H1 (cell line): ENCODE results near the gene RSAD2.

Experiments
- CREB1 ChIP-seq: IDR thresholded peaks from 2 replicates; pipeline ENCODE4 v1.6.1; 2012; ENCODE audit warnings: inconsistent platforms
- EZH2 ChIP-seq: fragments of 200-600 bp; sonication (generic); IDR thresholded peaks from 2 replicates; pipeline ENCODE4 v1.7.1; 2012; ENCODE audit warnings: low read depth, mild to moderate bottlenecking, moderate library complexity, low read length, inconsistent platforms; ENCODE audit not compliant: severe bottlenecking
- NRF1 ChIP-seq: IDR thresholded peaks from 2 replicates; pipeline ENCODE4 v1.6.1; 2011; ENCODE audit warnings: mild to moderate bottlenecking, low read depth, low read length, improper control_type of control experiment
- POLR2A ChIP-seq, 2 experiments: IDR thresholded peaks; 1 replicate in 1 of 2; 2 replicates in 1 of 2; pipeline ENCODE4 v1.6.1; 2011; ENCODE audit warnings: low read depth in 2 of 2, low read length in 2 of 2, mild to moderate bottlenecking in 2 of 2; ENCODE audit errors: control extremely low read depth in 1 of 2
- SP1 ChIP-seq: IDR thresholded peaks from 2 replicates; pipeline ENCODE4 v1.6.1; 2011; ENCODE audit warnings: low read depth, low read length
- TAF1 ChIP-seq: IDR thresholded peaks from 2 replicates; pipeline ENCODE4 v1.6.1; 2011; ENCODE audit warnings: mild to moderate bottlenecking, low read depth, low read length
- TBP ChIP-seq: IDR thresholded peaks from 2 replicates; pipeline ENCODE4 v1.6.1; 2011; ENCODE audit warnings: low read depth, low read length, improper control_type of control experiment
- TF ChIP-seq, protein P1 (sequence below): IDR thresholded peaks from 2 replicates; pipeline ENCODE4 v1.6.1; 2012; ENCODE audit warnings: low read length, inconsistent platforms
- TF ChIP-seq, protein P2 (sequence below), 3 experiments: IDR thresholded peaks; 1 replicate in 2 of 3; 2 replicates in 1 of 3; pipeline versions ENCODE4 v1.5.1 to v1.6.1; 2011; ENCODE audit warnings: low read length in 3 of 3, mild to moderate bottlenecking in 3 of 3, inconsistent platforms in 2 of 3, low read depth in 1 of 3, moderate library complexity in 1 of 3; ENCODE audit not compliant: insufficient read depth in 1 of 3; ENCODE audit errors: control extremely low read depth in 1 of 3

- no peak for TF ChIP-seq CREB1
- no peak for TF ChIP-seq EZH2
- no peak for TF ChIP-seq NRF1
- TF ChIP-seq, protein P1, sequence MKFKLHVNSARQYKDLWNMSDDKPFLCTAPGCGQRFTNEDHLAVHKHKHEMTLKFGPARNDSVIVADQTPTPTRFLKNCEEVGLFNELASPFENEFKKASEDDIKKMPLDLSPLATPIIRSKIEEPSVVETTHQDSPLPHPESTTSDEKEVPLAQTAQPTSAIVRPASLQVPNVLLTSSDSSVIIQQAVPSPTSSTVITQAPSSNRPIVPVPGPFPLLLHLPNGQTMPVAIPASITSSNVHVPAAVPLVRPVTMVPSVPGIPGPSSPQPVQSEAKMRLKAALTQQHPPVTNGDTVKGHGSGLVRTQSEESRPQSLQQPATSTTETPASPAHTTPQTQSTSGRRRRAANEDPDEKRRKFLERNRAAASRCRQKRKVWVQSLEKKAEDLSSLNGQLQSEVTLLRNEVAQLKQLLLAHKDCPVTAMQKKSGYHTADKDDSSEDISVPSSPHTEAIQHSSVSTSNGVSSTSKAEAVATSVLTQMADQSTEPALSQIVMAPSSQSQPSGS: no peak
- TF ChIP-seq, protein P2, sequence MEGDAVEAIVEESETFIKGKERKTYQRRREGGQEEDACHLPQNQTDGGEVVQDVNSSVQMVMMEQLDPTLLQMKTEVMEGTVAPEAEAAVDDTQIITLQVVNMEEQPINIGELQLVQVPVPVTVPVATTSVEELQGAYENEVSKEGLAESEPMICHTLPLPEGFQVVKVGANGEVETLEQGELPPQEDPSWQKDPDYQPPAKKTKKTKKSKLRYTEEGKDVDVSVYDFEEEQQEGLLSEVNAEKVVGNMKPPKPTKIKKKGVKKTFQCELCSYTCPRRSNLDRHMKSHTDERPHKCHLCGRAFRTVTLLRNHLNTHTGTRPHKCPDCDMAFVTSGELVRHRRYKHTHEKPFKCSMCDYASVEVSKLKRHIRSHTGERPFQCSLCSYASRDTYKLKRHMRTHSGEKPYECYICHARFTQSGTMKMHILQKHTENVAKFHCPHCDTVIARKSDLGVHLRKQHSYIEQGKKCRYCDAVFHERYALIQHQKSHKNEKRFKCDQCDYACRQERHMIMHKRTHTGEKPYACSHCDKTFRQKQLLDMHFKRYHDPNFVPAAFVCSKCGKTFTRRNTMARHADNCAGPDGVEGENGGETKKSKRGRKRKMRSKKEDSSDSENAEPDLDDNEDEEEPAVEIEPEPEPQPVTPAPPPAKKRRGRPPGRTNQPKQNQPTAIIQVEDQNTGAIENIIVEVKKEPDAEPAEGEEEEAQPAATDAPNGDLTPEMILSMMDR (IDR thresholded peaks at IDR 0.05; ENCODE audit: control extremely low read depth in 1 of 3, insufficient read depth in 1 of 3, low read depth in 1 of 3, low read length in 3 of 3): no peak
- TF ChIP-seq POLR2A (IDR thresholded peaks at IDR 0.05; ENCODE audit: control extremely low read depth in 1 of 2, low read depth in 2 of 2, low read length in 2 of 2): no peak
- TF ChIP-seq TBP: no peak
- no peak for TF ChIP-seq TAF1
- no peak for TF ChIP-seq SP1
Observed at GRCh38 chr2:6945087-6945813, 67.7 kb downstream of the RSAD2 start.
